ENCODE data around the gene VWCE.

Gene VWCE

GRCh38 chr11:61281581-61282250 lies 13.4 kb downstream of the VWCE start:
- no peak for DNase-seq (ENCODE audit: low read depth in 1 of 2, low spot score in 1 of 2)

DNA sequence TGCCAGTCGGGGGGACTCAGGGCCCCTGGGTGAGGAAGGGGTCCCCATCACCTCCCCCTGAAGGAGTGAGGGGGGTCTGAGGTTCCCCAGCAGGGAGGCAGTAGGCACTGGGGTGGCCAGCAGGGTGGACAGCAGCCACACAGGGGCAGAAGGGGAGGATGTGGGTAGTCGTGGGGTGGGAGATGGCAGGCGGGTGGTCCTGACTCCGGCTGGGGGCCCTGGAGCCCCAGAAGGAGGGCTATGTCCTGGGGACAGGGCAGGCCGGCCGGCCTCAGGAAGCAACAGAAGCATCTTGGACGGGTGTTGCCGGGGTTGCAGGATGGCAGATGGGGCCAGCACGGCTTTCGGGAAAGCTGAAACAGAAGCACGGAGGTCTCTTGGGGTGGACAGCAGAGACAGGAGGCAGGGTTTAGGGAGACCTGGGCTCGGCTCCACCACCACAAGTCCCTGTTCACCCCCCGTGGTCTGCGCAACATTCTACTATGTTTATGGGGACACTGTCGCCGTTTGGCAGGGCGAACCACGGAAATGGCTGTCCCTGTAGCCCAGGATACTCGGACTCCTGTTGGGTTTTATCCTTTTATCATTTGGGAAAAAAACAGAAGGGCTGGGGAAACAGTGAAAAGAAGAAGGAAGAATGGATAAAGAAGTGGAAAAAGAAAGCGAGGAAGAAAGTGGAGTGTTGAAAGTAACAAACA lies 14.1 kb downstream of the VWCE start:
- DNase-seq (ENCODE audit: low read depth in 1 of 2, low spot score in 1 of 2): no peak

GRCh38 chr11:61279934-61280659 lies 15.0 kb downstream of the VWCE start:
- no peak for DNase-seq (ENCODE audit: low read depth in 1 of 2, low spot score in 1 of 2)

DNA sequence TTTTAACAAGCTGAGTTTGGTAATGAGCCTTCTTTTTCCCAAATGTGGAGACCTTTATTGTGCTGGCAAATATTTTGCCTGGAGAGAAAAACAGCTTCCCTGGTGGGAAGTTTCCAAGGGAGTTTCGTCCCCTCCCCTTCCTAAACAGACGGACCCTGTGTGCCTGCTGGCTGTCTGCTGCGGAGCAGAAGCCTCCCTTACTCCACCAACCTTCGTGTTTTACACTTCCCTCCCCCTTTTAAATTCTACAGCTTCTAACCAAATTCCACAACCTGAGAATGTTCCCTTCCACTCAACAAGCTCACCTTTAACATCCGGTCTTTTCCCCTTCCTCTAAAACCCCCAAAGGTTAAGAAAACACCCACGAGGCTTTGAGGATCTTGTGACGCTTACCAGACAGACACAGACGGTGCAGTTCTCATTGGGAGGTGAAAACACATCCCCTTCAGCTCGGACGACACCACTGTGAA lies 17.1 kb downstream of the VWCE start:
- DNase-seq (ENCODE audit: low read depth in 1 of 2, low spot score in 1 of 2): no peak

- DNase-seq (ENCODE audit: low read depth in 1 of 2, low spot score in 1 of 2): no peak
Observed at GRCh38 chr11:61277186-61278000, 17.7 kb downstream of the VWCE start.

DNA sequence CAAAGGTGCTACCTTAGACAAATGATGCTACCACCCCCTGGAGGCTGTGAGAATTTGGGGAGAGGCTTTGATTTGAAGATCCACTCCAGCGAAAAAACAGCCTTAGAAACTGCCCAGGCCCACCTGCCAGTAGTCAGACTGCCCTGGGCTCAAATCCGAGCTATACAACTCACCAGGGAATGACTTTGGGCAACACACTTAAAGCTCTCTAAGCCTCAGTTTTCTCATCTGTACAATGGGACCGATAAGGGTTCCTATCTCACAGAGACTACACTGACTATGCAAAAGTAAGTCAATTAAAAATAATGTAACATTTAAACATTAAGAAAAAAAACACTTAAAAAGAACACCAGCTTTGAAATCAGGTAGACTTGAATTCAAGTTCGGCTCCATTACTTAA lies 19.9 kb downstream of the VWCE start:
- no peak for DNase-seq (ENCODE audit: low read depth in 1 of 2, low spot score in 1 of 2)

DNA sequence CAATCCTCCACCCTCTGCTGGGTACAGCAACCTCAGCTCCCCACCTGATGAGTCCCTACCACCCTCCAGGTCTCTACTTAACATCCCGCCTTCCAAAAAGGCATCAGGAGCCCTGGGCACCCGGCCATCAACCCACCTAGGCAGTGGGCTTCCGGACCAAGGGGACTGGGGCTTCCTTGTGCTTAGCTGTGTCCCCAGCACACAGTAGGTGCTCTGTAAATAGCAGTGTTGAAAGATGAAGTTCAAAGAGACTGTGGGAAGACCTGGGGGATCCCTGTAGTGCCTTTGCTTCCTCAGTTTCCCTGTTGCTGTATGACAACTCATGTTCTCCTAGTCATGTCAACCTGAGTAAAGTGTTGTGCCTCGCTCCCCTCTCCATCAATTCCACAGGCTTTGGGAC lies 21.0 kb downstream of the VWCE start:
- DNase-seq (ENCODE audit: low read depth in 1 of 2, low spot score in 1 of 2): no peak

- no peak for DNase-seq (ENCODE audit: low read depth in 1 of 2, low spot score in 1 of 2)
Observed at GRCh38 chr11:61273178-61274078, 21.7 kb downstream of the VWCE start.

DNA sequence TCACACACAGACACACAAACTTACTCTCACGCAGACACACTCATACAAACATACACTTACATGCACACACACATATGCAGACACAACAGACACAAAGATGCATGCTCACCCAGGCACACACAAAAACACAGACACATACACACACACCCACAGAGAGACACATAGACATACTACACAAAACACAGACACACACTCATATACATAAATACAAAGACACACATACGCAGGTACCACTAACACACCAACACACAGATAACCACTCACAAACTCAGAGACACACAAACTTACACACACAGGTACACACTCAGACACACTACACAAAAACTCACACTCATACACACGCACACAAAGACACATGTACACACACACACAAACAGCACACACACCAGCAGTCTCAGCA lies 22.4 kb downstream of the VWCE start:
- no peak for DNase-seq (ENCODE audit: low read depth in 1 of 2, low spot score in 1 of 2)

DNA sequence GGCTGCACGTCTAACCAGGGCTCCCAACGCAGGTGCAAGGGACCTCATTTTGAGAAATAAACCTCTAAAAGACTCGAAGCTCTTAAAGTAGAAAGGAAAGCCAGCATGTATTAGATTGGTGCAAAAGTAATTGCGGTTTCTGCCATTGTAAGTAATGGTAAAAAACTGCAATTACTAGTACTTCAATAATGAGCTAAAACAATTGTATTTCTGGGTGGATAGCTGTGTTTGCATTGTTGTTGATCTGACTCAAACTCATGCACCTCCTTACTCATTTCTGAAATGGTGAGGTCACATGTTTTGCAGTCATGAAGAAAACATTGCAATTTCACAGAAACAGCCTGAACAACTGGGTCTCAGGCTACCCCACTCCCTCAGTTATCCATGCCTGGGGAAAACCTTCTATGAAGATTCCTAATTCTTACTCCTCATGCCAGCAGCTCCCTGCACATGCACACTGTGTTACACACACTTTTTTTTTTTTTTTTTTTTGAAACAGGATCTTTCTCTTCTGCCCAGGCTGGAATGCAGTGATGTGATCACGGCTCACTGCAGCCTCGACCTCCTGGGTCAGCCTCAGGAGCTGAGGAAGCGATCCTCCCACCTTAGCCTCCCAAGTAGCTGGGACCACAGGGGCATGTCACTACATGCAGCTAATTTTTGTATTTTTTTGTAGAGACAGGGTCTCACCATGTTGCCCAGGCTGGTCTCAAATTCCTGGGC lies 24.6 kb downstream of the VWCE start:
- no peak for DNase-seq (ENCODE audit: low read depth in 1 of 2, low spot score in 1 of 2)

GRCh38 chr11:61268588-61269250 lies 26.4 kb downstream of the VWCE start:
- no peak for DNase-seq (ENCODE audit: low read depth in 1 of 2, low spot score in 1 of 2)

DNA sequence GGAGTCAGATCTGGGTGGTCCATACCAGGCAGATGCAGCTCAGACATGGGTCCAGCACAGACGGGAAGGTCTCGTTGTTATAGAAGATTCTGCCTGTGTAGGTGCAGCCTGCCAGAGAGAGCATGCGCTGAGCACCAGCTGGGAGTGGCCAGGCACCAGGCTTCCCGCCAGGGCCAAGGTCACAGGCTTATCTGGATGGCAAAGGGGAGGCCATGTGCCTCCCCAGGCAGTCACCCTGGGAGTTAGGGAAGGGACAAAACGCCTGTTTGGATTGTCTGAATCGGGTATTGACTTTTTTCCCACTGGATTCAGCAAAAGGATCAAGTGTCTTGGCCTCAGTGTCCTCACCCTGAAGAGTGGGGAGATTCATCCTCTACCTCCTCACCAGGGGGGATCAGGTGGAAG lies 27.7 kb downstream of the VWCE start:
- no peak for DNase-seq (ENCODE audit: low read depth in 1 of 2, low spot score in 1 of 2)

GRCh38 chr11:61266602-61267001 lies 28.5 kb downstream of the VWCE start:
- DNase-seq (ENCODE audit: low read depth in 1 of 2, low spot score in 1 of 2): no peak

DNA sequence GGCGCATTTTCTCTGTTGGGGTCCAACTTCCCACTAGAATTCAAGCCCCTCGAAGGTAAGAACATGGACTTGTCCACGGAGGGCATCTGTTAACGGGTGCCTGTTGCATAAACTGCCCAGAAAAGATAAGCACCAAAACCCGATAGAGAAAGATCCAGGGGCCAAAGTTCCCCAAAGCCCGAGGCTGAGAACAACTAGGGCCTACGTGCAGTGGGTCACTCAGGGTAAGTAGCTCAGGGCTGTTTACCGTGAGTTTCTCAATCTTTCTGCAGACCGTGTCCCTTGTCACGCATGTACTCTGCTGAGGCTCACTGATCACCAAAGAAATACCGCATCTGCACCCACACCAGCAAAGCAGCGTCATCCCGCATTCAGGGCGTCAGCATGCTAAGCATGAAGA lies 29.8 kb downstream of the VWCE start:
- no peak for DNase-seq (ENCODE audit: low read depth in 1 of 2, low spot score in 1 of 2)

GRCh38 chr11:61264795-61265194 lies 30.3 kb downstream of the VWCE start:
- no peak for DNase-seq (ENCODE audit: low read depth in 1 of 2, low spot score in 1 of 2)

DNA sequence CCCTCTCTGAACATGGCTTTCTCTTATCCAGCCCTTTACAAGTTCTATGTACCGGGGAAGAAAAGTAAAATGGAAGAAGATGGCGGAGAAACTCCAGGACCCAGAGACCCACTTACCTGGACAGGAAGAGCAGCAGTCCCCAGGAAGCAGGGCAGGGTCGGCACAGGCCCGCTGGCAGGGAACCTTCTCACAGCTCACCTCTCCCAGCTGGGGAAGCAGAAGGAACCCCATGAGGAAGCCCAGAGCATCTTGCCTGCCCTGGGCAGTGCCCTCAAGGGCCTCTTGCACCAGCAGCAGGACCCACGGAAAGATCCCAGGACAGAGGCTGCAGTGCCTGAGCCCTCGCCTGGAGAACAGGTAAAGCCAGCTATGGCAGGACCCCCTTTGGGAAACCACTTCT lies 30.7 kb downstream of the VWCE start:
- no peak for DNase-seq (ENCODE audit: low read depth in 1 of 2, low spot score in 1 of 2)

- DNase-seq (ENCODE audit: low read depth in 1 of 2, low spot score in 1 of 2): no peak
Observed at GRCh38 chr11:61259363-61259762, 35.8 kb downstream of the VWCE start.

- DNase-seq (ENCODE audit: low read depth in 1 of 2, low spot score in 1 of 2): no peak
Observed at GRCh38 chr11:61258546-61258945, 36.6 kb downstream of the VWCE start.

Measured in activated CD4-positive, alpha-beta T cell treated with anti-CD3 and anti-CD28 coated beads, Interleukin-2, amount 50 U/mL, for 24 hours (primary cell).